NCI-H1048 (cell line): ENCODE results near the gene AGL.
"Not testable (repeated sequence)": the region's sequence is repeated elsewhere in the genome, so short reads cannot be mapped to it uniquely, and the experiment has no call there.

ENCODE experiments used
- DNase-seq: peaks from one replicate; lab custom pipeline; 2025; lab: John Stamatoyannopoulos, UW

AGL gene

GRCh38 chr1:99849744-99850458 lies at the start of gene AGL:
AGL (plus strand) TSS chr1:99850361; CDS start chr1:99851043, 682 bp downstream.
- DNase-seq: peak; percentile 42

GRCh38 chr1:99801584-99801983 lies 48.6 kb upstream of the AGL start:
- no peak for DNase-seq

DNA sequence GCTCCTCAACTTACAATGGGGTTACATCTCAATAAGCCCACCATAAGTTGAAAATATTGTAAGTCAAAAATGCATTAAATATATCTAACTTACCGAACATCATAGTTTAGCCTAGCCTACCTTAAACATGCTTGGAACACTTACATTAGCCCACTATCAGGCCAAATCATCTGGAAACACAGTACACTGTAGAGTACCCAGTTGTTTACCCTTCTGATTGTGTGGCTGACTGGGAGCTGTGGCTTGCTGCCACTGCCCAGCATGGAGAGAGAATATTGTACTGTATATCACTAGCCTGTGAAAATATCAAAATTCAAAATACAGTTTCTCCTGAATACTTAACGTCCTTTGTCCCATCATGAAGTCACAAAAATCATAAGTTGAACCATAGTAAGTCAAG lies 43.3 kb upstream of the AGL start:
- DNase-seq: no peak

DNA sequence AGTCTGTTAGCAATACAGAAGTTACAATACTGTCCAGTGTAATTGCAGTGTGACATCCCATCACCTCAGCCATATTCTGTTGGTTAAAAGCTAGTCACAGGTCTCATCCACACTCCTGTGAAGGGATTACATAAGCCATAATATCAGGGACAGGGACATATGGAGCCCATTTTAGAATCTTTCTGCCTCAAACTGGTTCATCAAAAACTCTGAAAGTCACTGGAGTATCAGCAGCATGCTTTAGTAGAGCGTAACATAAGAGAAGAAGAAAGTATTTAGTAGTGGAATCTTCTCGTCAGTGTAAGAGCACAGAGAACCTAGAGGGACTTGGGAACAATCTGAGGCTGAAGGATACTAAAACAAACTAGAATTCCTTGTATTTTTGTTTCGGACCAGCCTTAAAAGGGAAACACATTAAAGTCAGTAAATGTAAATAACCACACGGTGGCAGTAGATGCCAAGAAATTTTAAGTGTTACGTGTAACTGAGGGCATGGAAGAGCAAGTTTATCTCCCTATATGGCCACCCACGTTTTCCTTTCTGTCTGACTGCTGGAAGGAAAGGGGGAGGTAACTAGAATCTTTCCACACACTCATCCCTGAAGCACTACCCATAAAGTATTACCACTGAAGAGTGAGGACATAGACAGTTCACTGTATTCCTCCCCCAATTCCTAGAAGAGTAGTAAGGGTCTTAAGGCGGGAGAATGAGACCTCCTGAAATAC lies 41.6 kb upstream of the AGL start:
- DNase-seq: peak; percentile 68

GRCh38 chr1:99811075-99811474 lies 39.1 kb upstream of the AGL start:
- DNase-seq: no peak

DNA sequence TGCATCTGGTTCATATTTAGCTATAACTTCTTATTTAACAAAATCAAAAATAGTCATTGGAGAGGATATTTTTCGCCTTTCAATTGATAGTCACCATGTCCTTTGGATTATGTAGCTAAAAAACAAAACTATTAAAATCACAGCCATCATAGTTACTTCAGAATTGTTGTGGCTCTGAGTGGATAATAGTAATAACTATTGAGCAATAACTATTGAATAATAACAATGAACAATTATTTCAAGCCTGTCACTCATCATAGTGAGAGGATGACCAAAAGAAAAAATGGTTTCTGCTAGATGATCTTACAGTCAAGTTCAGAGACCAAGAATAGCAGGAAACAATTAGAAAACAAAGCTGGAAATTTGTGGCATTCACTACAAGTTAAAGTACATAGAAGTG lies 38.4 kb upstream of the AGL start:
- no peak for DNase-seq

DNA sequence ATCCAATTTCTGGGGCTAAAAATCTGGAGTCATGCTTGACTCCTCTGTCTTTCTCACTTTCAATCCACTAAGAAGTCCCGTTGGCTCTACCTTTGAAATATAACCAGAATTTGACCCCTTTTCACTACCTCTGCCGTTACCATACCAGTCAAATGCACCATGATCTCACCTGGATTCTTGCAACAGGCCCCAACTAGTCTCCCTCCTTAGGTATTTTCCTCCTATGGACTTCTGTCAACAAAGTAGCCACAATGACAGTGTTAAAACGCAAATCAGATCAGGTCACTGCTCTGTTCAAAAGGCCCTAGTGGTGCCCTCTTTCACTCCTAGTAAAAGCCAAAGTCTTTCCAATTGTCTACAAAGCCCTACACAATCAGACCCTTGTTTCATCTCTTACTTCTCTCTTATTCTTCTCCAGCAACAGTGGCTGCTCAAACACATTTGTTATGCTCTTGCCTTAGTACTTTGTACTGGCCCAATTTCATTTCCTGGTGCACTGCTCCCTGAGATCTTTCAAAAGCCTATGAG lies 35.7 kb upstream of the AGL start:
- DNase-seq: no peak

DNA sequence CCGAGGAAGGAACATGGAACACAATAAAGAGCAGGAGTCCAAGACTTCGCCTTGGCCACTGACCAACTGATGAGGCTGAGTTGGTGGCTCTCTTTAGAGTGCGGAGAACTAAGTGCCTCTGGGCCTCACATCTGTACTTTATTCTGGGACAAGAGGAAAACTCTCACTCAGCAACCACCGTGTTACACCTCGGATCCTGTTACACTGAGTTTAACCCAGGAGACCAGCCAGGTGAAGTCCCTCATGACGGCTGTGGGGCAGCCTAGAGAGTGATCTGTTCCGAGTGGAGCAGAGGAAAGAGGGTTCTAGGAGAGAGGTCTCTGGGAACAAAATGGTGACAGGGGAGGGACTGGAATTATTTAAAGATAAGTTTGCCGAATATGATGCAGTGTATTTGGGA lies 33.5 kb upstream of the AGL start:
- no peak for DNase-seq

DNA sequence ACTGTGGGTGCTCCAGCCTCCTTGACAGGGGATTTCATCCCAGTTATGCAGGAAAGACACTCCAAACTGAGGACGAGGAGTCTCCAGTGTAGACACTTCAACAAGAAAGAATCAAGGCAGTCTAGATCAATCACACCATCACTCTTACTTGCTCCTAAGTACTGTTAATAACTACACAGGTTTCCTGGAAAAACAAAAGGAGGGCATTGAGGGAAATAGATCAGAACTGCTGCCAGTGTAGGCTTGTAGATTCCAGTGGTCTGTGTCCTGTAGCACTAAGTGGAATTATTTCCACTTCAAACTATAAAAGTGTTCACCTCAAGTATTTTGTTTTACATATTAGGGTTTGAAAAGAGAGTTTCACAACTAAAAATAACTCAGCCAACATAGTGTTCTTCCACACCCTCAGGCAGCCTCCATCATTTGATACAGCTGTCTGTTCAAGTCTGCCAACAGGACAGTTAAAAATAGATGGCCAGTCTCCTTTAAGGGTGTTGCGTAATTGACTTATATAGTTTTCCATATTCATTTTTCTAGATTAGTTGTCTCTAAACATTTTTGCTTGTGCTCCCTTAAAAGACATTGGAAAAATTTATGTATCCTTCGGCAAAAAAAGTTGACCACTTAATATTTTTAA lies 32.0 kb upstream of the AGL start:
- no peak for DNase-seq

GRCh38 chr1:99820546-99820945 lies 29.6 kb upstream of the AGL start:
- DNase-seq: no peak

GRCh38 chr1:99825098-99825497 lies 25.1 kb upstream of the AGL start:
- no peak for DNase-seq

DNA sequence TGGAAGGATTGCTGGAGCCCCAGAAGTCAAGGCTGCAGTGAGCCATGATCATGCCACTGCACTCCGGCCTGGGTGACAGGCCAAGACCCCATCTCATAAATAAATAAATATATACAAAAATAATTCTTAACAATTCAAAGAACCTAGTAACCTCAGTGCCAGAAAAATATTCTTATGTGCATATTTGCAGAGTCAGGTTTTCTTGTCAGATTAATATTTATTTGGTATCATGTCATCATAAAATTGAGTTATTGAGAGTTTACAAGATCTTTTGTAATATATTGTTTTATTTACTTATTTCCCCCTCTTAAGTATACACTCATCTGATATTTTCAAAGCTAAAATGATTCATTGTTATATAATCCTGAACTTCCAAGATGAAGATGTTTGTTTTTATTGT lies 24.5 kb upstream of the AGL start:
- DNase-seq: no peak

DNA sequence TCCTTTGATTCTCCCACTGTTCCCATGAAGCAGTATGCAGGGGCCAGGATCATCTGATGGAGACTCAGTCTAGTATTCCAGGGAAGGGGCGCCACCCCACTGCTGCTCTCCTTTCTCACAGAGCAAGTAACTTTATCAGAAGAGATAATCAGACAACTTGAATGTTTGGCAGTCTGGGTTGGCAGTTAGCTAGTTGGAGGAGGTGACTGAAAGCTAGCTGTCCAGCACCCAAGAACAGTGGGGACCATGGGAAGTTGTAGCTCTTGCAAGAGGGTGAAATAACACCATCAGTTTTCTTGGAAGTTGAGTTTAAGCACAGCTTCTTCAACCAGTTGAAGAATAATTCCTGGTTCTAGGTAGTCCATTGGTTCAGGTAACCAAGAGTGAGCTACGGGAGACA lies 22.2 kb upstream of the AGL start:
- no peak for DNase-seq

GRCh38 chr1:99829269-99829668 lies 20.9 kb upstream of the AGL start:
- DNase-seq: no peak

GRCh38 chr1:99833911-99834310 lies 16.2 kb upstream of the AGL start:
- not testable (repeated sequence) for DNase-seq

DNA sequence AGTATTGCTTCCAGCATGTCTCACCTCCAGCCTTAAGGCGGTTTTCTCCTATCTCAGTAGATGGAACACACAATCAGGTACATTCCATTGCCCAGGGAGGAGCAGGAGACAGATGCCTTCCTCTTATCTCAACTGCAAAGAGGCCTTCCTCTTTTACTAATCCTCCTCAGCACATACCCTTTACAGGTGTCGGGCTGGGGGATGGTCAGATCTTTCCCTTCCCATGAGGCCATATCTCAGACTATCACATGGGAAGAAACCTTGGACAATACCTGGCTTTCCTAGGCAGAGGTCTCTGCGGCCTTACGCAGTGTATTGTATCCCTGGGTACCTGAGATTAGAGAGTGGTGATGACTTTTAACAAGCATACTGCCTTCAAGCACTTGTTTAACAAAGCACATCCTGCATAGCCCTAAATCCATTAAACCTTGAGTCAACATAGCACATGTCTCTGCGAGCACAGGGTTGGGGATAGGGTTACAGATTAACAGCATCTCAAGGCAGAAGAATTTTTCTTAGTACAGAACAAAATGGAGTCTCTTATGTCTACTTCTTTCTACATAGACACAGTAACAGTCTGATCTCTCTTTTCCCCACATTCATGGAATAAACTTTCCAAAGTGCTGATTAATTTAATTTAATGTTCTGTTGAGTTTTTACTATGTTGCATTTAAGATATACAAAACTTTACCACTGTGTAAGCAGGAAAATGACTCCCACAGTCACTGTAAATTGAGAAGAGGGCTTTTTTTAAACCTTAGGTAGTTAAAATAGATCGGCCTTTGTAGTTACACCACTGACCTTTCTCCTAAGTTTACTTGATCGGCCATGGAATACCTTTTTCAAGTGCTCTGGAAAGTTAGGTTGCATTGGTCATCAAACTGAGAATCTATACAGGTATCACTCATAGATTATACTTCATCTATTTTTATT lies 13.7 kb upstream of the AGL start:
- DNase-seq: not testable (repeated sequence)

DNA sequence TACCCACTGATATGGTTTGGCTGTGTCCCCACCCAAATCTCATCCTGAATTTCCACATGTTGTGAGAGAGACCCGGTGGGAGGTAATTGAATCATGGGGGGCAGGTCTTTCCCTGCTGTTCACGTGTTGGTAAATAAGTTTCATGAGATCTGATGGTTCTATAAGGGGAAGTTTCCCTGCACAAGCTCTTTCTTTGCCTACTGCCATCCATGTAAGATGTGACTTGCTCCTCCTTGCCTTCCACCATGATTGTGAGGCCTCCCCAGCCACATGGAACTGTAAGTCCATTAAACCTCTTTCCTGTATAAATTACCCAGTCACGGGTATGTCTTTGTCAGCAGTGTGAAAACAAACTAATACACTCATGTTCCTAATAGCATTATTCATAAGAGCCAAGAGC lies 9.8 kb upstream of the AGL start:
- DNase-seq: not testable (repeated sequence)

GRCh38 chr1:99843760-99844159 lies 6.4 kb upstream of the AGL start:
- DNase-seq: no peak

DNA sequence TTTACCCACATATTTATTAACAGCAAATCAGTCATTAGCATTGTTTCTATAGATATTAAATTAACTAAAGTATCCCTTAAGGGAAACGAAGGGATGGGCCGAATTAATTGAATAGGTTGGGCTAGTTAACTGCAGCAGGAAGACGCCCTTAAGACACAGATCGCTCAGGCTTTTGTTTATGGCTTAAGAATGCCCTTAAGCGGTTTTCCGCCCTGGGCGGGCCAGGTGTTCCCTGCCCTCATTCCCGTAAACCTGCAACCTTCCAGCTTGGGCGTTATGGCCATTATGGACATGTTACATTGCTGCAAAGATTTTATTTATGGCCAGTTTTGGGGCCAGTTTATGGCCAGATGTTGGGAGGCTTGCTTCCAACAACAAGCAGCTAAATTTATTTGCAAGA lies 5.0 kb upstream of the AGL start:
- not testable (repeated sequence) for DNase-seq

GRCh38 chr1:99849413-99849743 lies 783 bp upstream of the AGL start:
- no peak for DNase-seq

- no peak for DNase-seq
Measured at GRCh38 chr1:99850459-99851291, 514 bp downstream of the AGL start.
